ENCODE measurements around the gene CXCR4.

GRCh38 chr2:136133586-136133985, 15.6 kb upstream of the CXCR4 start:
- TF ChIP-seq CTCF (IDR thresholded peaks at IDR 0.05) (no peak), POLR2A (IDR thresholded peaks at IDR 0.05) (no peak)
